Calu3 (cell line): ENCODE results near the gene CD38. TPM values are rescaled to one million over a fixed set of nuclear protein-coding genes. Genes with fewer than 3 reads are reported as not detected.

Experiments used
- BruUV-seq: library from RNA; stranded (reverse); fragments of 400-500 nt; replicated peaks from 2 replicates; lab custom pipeline; 2021; lab: Mats Ljungman, UMichigan
- CTCF ChIA-PET: fragments of 300-600 bp; sonication (Branson Sonifier 250); formaldehyde crosslinking; loops from one replicate; lab custom pipeline; 2022; ENCODE audit warnings: antibody characterized with exemption; lab: Charles Lee
- DNase-seq: peaks from one replicate; pipeline ENCODE4 v3.0.0; 2022
- H3K27ac Mint-ChIP-seq: one replicate; pipeline ENCODE4 v1.8.0; 2022; ENCODE audit warnings: mixed read lengths; ENCODE audit not compliant: unreplicated experiment
- H3K27me3 Mint-ChIP-seq: one replicate; pipeline ENCODE4 v1.8.0; 2022; ENCODE audit warnings: mixed read lengths; ENCODE audit not compliant: unreplicated experiment
- H3K36me3 Mint-ChIP-seq: one replicate; pipeline ENCODE4 v1.8.0; 2022; ENCODE audit warnings: mild to moderate bottlenecking, moderate library complexity, mixed read lengths; ENCODE audit not compliant: insufficient read depth, unreplicated experiment
- H3K4me1 Mint-ChIP-seq: one replicate; pipeline ENCODE4 v1.8.0; 2022; ENCODE audit warnings: mild to moderate bottlenecking, low read depth, mixed read lengths; ENCODE audit not compliant: unreplicated experiment
- H3K4me3 Mint-ChIP-seq: one replicate; pipeline ENCODE4 v1.8.0; 2022; ENCODE audit warnings: mild to moderate bottlenecking, low read depth, moderate library complexity, mixed read lengths; ENCODE audit not compliant: unreplicated experiment
- H3K9me3 Mint-ChIP-seq: one replicate; pipeline ENCODE4 v1.8.0; 2022; ENCODE audit warnings: low read depth, mixed read lengths; ENCODE audit not compliant: unreplicated experiment
- CTCF ChIP-seq: fragments of 200-600 bp; IDR thresholded peaks from one replicate; pipeline ENCODE4 v1.8.0; 2022; ENCODE audit warnings: antibody characterized with exemption; ENCODE audit not compliant: unreplicated experiment
- intact Hi-C: fragments of 100-400 bp; cut with micrococcal nuclease; formaldehyde crosslinking; loops from one replicate; pipeline ENCODE4 v1.10.0; 2022; ENCODE audit not compliant: unreplicated experiment
- total RNA-seq: library from RNA; stranded (reverse); gene quantifications from 2 replicates; pipeline ENCODE4 v1.2.3, GENCODE V29; 2022

The CD38 gene
- total RNA-seq, 1 experiment from 2014 or later: 3.4 TPM

- no peak overlapping the region for H3K4me3 Mint-ChIP-seq
- intact Hi-C loops: no loop called here
- CTCF ChIA-PET: no interaction called here
- H3K4me1 Mint-ChIP-seq: peaks cover 24% of the 10 kb centered on the region
- no peaks in the 10 kb centered on the region for H3K27me3 Mint-ChIP-seq
- H3K9me3 Mint-ChIP-seq: peaks cover 15% of the 10 kb centered on the region
- DNase-seq: no peak
- BruUV-seq: no TSS peak
- peaks cover 11% of the 10 kb centered on the region for H3K36me3 Mint-ChIP-seq
- peak overlapping the region; percentile 44 for H3K27ac Mint-ChIP-seq
- no peak for TF ChIP-seq CTCF
Measured at GRCh38 chr4:15902746-15903145, 124.6 kb downstream of the CD38 start.

Other genes with a start within 250 kb of the CD38 start
- gene FBXL5, start 123.0 kb upstream of the CD38 start, total RNA-seq: 26.4 and 27.0 TPM in 2 replicates
- 18.6 and 22.6 TPM in 2 replicates for gene FAM200B, start 96.5 kb upstream of the CD38 start, total RNA-seq
- gene BST1, start 75.3 kb upstream of the CD38 start, total RNA-seq: 4.7 and 6.0 TPM in 2 replicates
- gene FGFBP1, start 160.4 kb downstream of the CD38 start, total RNA-seq: 5.0 and 8.4 TPM in 2 replicates
- gene FGFBP2, start 184.8 kb downstream of the CD38 start, total RNA-seq: not detected in 2 replicates